Lower lobe of right lung (tissue), 2 donors: ENCODE measurements around the gene RBBP8NL. TPM values are rescaled to one million over a fixed set of nuclear protein-coding genes. Genes with fewer than 3 reads are reported as not detected.

Experiments
- ATAC-seq, 2 donors: fragments of 200-7000 bp; cut with Tn5 transposase; one replicate each; pipeline ENCODE4 v1.9.1; 2020 to 2022; ENCODE audit warnings: mild to moderate bottlenecking in 2 of 2, moderate library complexity in 2 of 2
- DNase-seq: peaks from one replicate; pipeline ENCODE4 v3.0.0-alpha.2; 2020
- H3K27ac ChIP-seq: fragments of 200-600 bp; one replicate; pipeline ENCODE4 v1.8.0; 2022
- H3K27me3 ChIP-seq: fragments of 200-600 bp; one replicate; pipeline ENCODE4 v1.8.0; 2022; ENCODE audit warnings: low read depth
- H3K36me3 ChIP-seq: fragments of 200-600 bp; one replicate; pipeline ENCODE4 v1.8.0; 2022; ENCODE audit warnings: mild to moderate bottlenecking
- H3K4me1 ChIP-seq: fragments of 200-600 bp; one replicate; pipeline ENCODE4 v1.8.0; 2022
- H3K4me3 ChIP-seq: fragments of 200-600 bp; one replicate; pipeline ENCODE4 v1.8.0; 2022; ENCODE audit warnings: mild to moderate bottlenecking
- H3K9me3 ChIP-seq: fragments of 200-600 bp; one replicate; pipeline ENCODE4 v1.8.0; 2022
- CTCF ChIP-seq: fragments of 200-600 bp; IDR thresholded peaks from one replicate; pipeline ENCODE4 v1.8.0; 2022; ENCODE audit warnings: antibody characterized with exemption, mild to moderate bottlenecking
- intact Hi-C: fragments of 100-400 bp; cut with DNase I; formaldehyde crosslinking; loops from one replicate; pipeline ENCODE4 v1.11.0; 2022
- total RNA-seq: library from RNA; stranded (reverse); fragmentation: NEBNext Ultra II Directional; extraction: Animal tissue kit (Norgen Biotek cat#: 25700); gene quantifications from one replicate; pipeline ENCODE4 v1.2.1, GENCODE V29; 2021
- donor health status: DM: no; HTN: yes; CAD: no; lungs with severe emphysema.

The RBBP8NL gene
- total RNA-seq, 1 donor from 2014 or later: 2.0 TPM

- no peak for TF ChIP-seq CTCF
- no peaks in the 10 kb centered on the region for H3K4me1 ChIP-seq
- peaks cover 49% of the 10 kb centered on the region for H3K27me3 ChIP-seq
- no peak overlapping the region for H3K4me3 ChIP-seq
- DNase-seq: no peak
- H3K36me3 ChIP-seq: no peaks in the 10 kb centered on the region
- no peak for ATAC-seq
- no peaks in the 10 kb centered on the region for H3K9me3 ChIP-seq
- H3K27ac ChIP-seq: no peak overlapping the region
- intact Hi-C loops: no loop called here
Observed at GRCh38 chr20:62449951-62450691, 22.8 kb upstream of the RBBP8NL start.

- peaks cover 37% of the 10 kb centered on the region for H3K27me3 ChIP-seq
- DNase-seq (no peak), ATAC-seq (no peak)
- no peaks in the 10 kb centered on the region for H3K36me3 ChIP-seq
- H3K4me3 ChIP-seq: no peak overlapping the region
- H3K9me3 ChIP-seq: no peaks in the 10 kb centered on the region
- no peak for TF ChIP-seq CTCF
- H3K27ac ChIP-seq: no peak overlapping the region
- no peaks in the 10 kb centered on the region for H3K4me1 ChIP-seq
- intact Hi-C loops: no loop called here
Observed at GRCh38 chr20:62448788-62449187, 21.4 kb upstream of the RBBP8NL start.

GRCh38 chr20:62448038-62448437 lies 20.7 kb upstream of the RBBP8NL start:
- no peak overlapping the region for H3K4me3 ChIP-seq
- no peak for TF ChIP-seq CTCF
- no peaks in the 10 kb centered on the region for H3K4me1 ChIP-seq
- H3K9me3 ChIP-seq: no peaks in the 10 kb centered on the region
- H3K27me3 ChIP-seq: peaks cover 33% of the 10 kb centered on the region
- no peak overlapping the region for H3K27ac ChIP-seq
- DNase-seq (no peak), ATAC-seq (no peak)
- intact Hi-C loops: no loop called here
- no peaks in the 10 kb centered on the region for H3K36me3 ChIP-seq

- no peaks in the 10 kb centered on the region for H3K4me1 ChIP-seq
- DNase-seq (no peak), ATAC-seq (no peak)
- H3K9me3 ChIP-seq: no peaks in the 10 kb centered on the region
- H3K36me3 ChIP-seq: no peaks in the 10 kb centered on the region
- intact Hi-C loops: no loop called here
- no peak overlapping the region for H3K4me3 ChIP-seq
- peaks cover 27% of the 10 kb centered on the region for H3K27me3 ChIP-seq
- TF ChIP-seq CTCF: no peak
- H3K27ac ChIP-seq: no peak overlapping the region
Observed at GRCh38 chr20:62446888-62447869, 19.8 kb upstream of the RBBP8NL start.

GRCh38 chr20:62446481-62446880 lies 19.1 kb upstream of the RBBP8NL start:
- no peaks in the 10 kb centered on the region for H3K36me3 ChIP-seq
- H3K9me3 ChIP-seq: no peaks in the 10 kb centered on the region
- intact Hi-C loops: no loop called here
- no peak for ATAC-seq
- H3K27ac ChIP-seq: no peak overlapping the region
- peaks cover 27% of the 10 kb centered on the region for H3K27me3 ChIP-seq
- no peaks in the 10 kb centered on the region for H3K4me1 ChIP-seq
- DNase-seq: no peak
- TF ChIP-seq CTCF: no peak
- H3K4me3 ChIP-seq: no peak overlapping the region
